WTC11 (cell line): ENCODE measurements around the gene CLIC5. TPM values are rescaled to one million over a fixed set of nuclear protein-coding genes. Genes with fewer than 3 reads are reported as not detected.

ENCODE experiments used
- ATAC-seq: fragments of 200-7000 bp; cut with Tn5 transposase; 2 replicates; pipeline ENCODE4 v1.10.0; 2021; ENCODE audit warnings: mild to moderate bottlenecking, moderate library complexity
- CTCF ChIA-PET: fragments of 300-600 bp; sonication (Branson Sonifier 250); formaldehyde crosslinking; loops from one replicate; lab custom pipeline; 2021; ENCODE audit warnings: antibody characterized with exemption; lab: Charles Lee
- POLR2A ChIA-PET: fragments of 350-600 bp; sonication (Branson Sonifier 250); formaldehyde crosslinking; loops from one replicate; lab custom pipeline; 2021; ENCODE audit warnings: antibody characterized with exemption; lab: Charles Lee
- DNase-seq: peaks from one replicate; pipeline ENCODE4 v3.0.0; 2021; ENCODE audit warnings: low spot score
- H3K27ac Mint-ChIP-seq: 2 replicates; pipeline ENCODE4 v1.8.0; 2021; ENCODE audit warnings: mixed read lengths
- H3K27me3 Mint-ChIP-seq: 2 replicates; pipeline ENCODE4 v1.8.0; 2021; ENCODE audit warnings: low read depth, mild to moderate bottlenecking, moderate library complexity, mixed read lengths
- H3K36me3 Mint-ChIP-seq: 2 replicates; pipeline ENCODE4 v1.8.0; 2021; ENCODE audit warnings: mixed read lengths
- H3K4me1 Mint-ChIP-seq: 2 replicates; pipeline ENCODE4 v1.8.0; 2022; ENCODE audit warnings: mixed read lengths
- H3K4me3 Mint-ChIP-seq: 2 replicates; pipeline ENCODE4 v1.8.0; 2021; ENCODE audit warnings: mild to moderate bottlenecking, moderate library complexity, mixed read lengths
- H3K9me3 Mint-ChIP-seq: 2 replicates; pipeline ENCODE4 v1.8.0; 2021; ENCODE audit warnings: mixed read lengths
- AFF4 ChIP-seq: sonication (generic); formaldehyde crosslinking; IDR thresholded peaks from 2 replicates; pipeline ENCODE4 v1.8.1; 2023; ENCODE audit warnings: mild to moderate bottlenecking, missing genetic modification reagents, borderline replicate concordance
- ARID4B ChIP-seq: sonication (generic); formaldehyde crosslinking; IDR thresholded peaks from 2 replicates; pipeline ENCODE4 v1.8.0; 2023; ENCODE audit warnings: missing genetic modification reagents, mild to moderate bottlenecking, borderline replicate concordance
- FOXP1 ChIP-seq: sonication (generic); formaldehyde crosslinking; IDR thresholded peaks from 2 replicates; pipeline ENCODE4 v1.8.0; 2022; ENCODE audit warnings: missing genetic modification reagents, mild to moderate bottlenecking, moderate library complexity, borderline replicate concordance
- GTF2I ChIP-seq: fragments of 250-450 bp; sonication (Bioruptor Pico); conservative IDR thresholded peaks from 2 replicates; pipeline ENCODE4 v1.4.0; 2021; ENCODE audit warnings: mild to moderate bottlenecking
- PRDM15 ChIP-seq: sonication (generic); formaldehyde crosslinking; IDR thresholded peaks from 2 replicates; pipeline ENCODE4 v1.8.0; 2022; ENCODE audit warnings: missing genetic modification reagents
- ZNF219 ChIP-seq: sonication (generic); formaldehyde crosslinking; IDR thresholded peaks from 2 replicates; pipeline ENCODE4 v1.8.0; 2023; ENCODE audit warnings: missing genetic modification reagents, mild to moderate bottlenecking, borderline replicate concordance
- ZNF317 ChIP-seq: sonication (generic); formaldehyde crosslinking; IDR thresholded peaks from 2 replicates; pipeline ENCODE4 v1.8.1; 2023; ENCODE audit warnings: low read depth, mild to moderate bottlenecking, moderate library complexity, missing genetic modification reagents, borderline replicate concordance
- total RNA-seq: library from RNA; stranded (reverse); gene quantifications from 3 replicates; pipeline ENCODE4 v1.2.3, GENCODE V29; 2021
- TF ChIP-seq, protein P1 (sequence below): sonication (generic); formaldehyde crosslinking; IDR thresholded peaks from 2 replicates; pipeline ENCODE4 v1.8.1; 2022; ENCODE audit warnings: mild to moderate bottlenecking, missing genetic modification reagents, moderate library complexity, borderline replicate concordance

Gene CLIC5
- total RNA-seq, 1 experiment from 2014 or later = 0.22 TPM

- TF ChIP-seq PRDM15 (CRISPR knock-in tag) (no peak), ZNF219 (CRISPR knock-in tag) (no peak), GTF2I (no peak), ZNF317 (CRISPR knock-in tag) (no peak)
- TF ChIP-seq, protein P1, sequence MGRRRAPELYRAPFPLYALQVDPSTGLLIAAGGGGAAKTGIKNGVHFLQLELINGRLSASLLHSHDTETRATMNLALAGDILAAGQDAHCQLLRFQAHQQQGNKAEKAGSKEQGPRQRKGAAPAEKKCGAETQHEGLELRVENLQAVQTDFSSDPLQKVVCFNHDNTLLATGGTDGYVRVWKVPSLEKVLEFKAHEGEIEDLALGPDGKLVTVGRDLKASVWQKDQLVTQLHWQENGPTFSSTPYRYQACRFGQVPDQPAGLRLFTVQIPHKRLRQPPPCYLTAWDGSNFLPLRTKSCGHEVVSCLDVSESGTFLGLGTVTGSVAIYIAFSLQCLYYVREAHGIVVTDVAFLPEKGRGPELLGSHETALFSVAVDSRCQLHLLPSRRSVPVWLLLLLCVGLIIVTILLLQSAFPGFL (CRISPR knock-in tag) = no peak
These were observed 2.0 kb downstream of the CLIC5 start (continued) for GRCh38 chr6:46013639-46014038.

- Mint-ChIP-seq H3K27ac (no peak overlapping the region), H3K4me3 (no peak overlapping the region), H3K4me1 (peaks cover 34% of the 10 kb centered on the region), H3K36me3 (peaks cover 6% of the 10 kb centered on the region), H3K9me3 (peaks cover 6% of the 10 kb centered on the region), H3K27me3 (peaks cover 35% of the 10 kb centered on the region)
- ATAC-seq (no peak), DNase-seq (no peak)
- ChIA-PET CTCF (interaction anchor here (1.2 to 2.1 kb wide), 2 partner anchors 22 to 82 kb away, joined by 3 to 6 read pairs; no protein-coding TSS in a partner anchor), POLR2A (no interaction called here)
- TF ChIP-seq ZNF317 (CRISPR knock-in tag) (no peak), FOXP1 (CRISPR knock-in tag) (no peak), ARID4B (CRISPR knock-in tag) (no peak), AFF4 (CRISPR knock-in tag) (no peak)
These were observed 2.8 kb downstream of the CLIC5 start for GRCh38 chr6:46012834-46013233.
